WTC11 (cell line): ENCODE results near the gene CGRRF1.

Experiments
- ATF2 ChIP-seq: sonication (generic); formaldehyde crosslinking; IDR thresholded peaks from 2 replicates; pipeline ENCODE4 v1.8.1; 2022; ENCODE audit warnings: low read depth, missing genetic modification reagents, borderline replicate concordance
- CBFB ChIP-seq: sonication (generic); formaldehyde crosslinking; IDR thresholded peaks from 2 replicates; pipeline ENCODE4 v1.8.1; 2022; ENCODE audit warnings: mild to moderate bottlenecking, low read depth, missing genetic modification reagents
- CTCF ChIP-seq: fragments of 200-600 bp; IDR thresholded peaks from 2 replicates; pipeline ENCODE4 v1.8.0; 2022; ENCODE audit warnings: antibody characterized with exemption
- ETV6 ChIP-seq: sonication (generic); formaldehyde crosslinking; IDR thresholded peaks from 2 replicates; pipeline ENCODE4 v1.8.1; 2022; ENCODE audit warnings: mild to moderate bottlenecking, missing genetic modification reagents
- GABPB1 ChIP-seq: sonication (generic); formaldehyde crosslinking; IDR thresholded peaks from 2 replicates; pipeline ENCODE4 v1.8.1; 2023; ENCODE audit warnings: mild to moderate bottlenecking, missing genetic modification reagents
- IRF2 ChIP-seq: sonication (generic); formaldehyde crosslinking; IDR thresholded peaks from 2 replicates; pipeline ENCODE4 v1.8.0; 2022; ENCODE audit warnings: low read depth, missing genetic modification reagents, borderline replicate concordance
- JUN ChIP-seq: sonication (generic); formaldehyde crosslinking; IDR thresholded peaks from 2 replicates; pipeline ENCODE4 v1.8.0; 2023; ENCODE audit warnings: mild to moderate bottlenecking, missing genetic modification reagents
- MYBL2 ChIP-seq: sonication (generic); formaldehyde crosslinking; IDR thresholded peaks from 2 replicates; pipeline ENCODE4 v1.8.1; 2023; ENCODE audit warnings: mild to moderate bottlenecking, moderate library complexity, missing genetic modification reagents
- NR1H2 ChIP-seq: sonication (generic); formaldehyde crosslinking; IDR thresholded peaks from 2 replicates; pipeline ENCODE4 v1.9.0; 2021; ENCODE audit warnings: mild to moderate bottlenecking, moderate library complexity, missing genetic modification reagents
- SP1 ChIP-seq: sonication (generic); formaldehyde crosslinking; conservative IDR thresholded peaks from 2 replicates; pipeline ENCODE4 v1.8.1; 2022; ENCODE audit warnings: missing genetic modification reagents
- TP53 ChIP-seq: sonication (generic); formaldehyde crosslinking; IDR thresholded peaks from 2 replicates; pipeline ENCODE4 v1.8.1; 2023; ENCODE audit warnings: mild to moderate bottlenecking, missing genetic modification reagents
- USF1 ChIP-seq: sonication (generic); formaldehyde crosslinking; IDR thresholded peaks from 2 replicates; pipeline ENCODE4 v1.8.0; 2022; ENCODE audit warnings: mild to moderate bottlenecking, missing genetic modification reagents
- ZBTB21 ChIP-seq: sonication (generic); formaldehyde crosslinking; IDR thresholded peaks from 2 replicates; pipeline ENCODE4 v1.8.1; 2023; ENCODE audit warnings: mild to moderate bottlenecking, missing genetic modification reagents, borderline replicate concordance
- ZSCAN18 ChIP-seq: fragments of 250-450 bp; sonication (Bioruptor Pico); IDR thresholded peaks from 2 replicates; pipeline ENCODE4 v2.1.2; 2022; ENCODE audit warnings: mild to moderate bottlenecking, moderate library complexity

GRCh38 chr14:54470701-54471100, 39.0 kb upstream of the CGRRF1 start:
- TF ChIP-seq CTCF (no peak), IRF2 (CRISPR knock-in tag) (no peak), ETV6 (CRISPR knock-in tag) (no peak), CBFB (no peak), JUN (CRISPR knock-in tag) (no peak), ATF2 (CRISPR knock-in tag) (no peak), NR1H2 (CRISPR knock-in tag) (no peak), SP1 (no peak), ZBTB21 (CRISPR knock-in tag) (no peak), ZSCAN18 (CRISPR knock-in tag) (no peak), GABPB1 (CRISPR knock-in tag) (no peak), MYBL2 (CRISPR knock-in tag) (no peak), TP53 (CRISPR knock-in tag) (no peak), USF1 (no peak)
